HG03520 (cell line): Measurements from ENCODE around the gene CUX1.
"Not testable (repeated sequence)": the region's sequence is repeated elsewhere in the genome, so short reads cannot be mapped to it uniquely, and the experiment has no call there.

Source experiments
- ATAC-seq: cut with Tn5 transposase; IDR thresholded peaks from one replicate; pipeline ENCODE4 v1.9.1; 2021; ENCODE audit warnings: mild to moderate bottlenecking, moderate library complexity; ENCODE audit not compliant: unreplicated experiment

CUX1 gene

GRCh38 chr7:101998906-101999240 lies 181.4 kb downstream of the CUX1 start:
- ATAC-seq = no peak

DNA sequence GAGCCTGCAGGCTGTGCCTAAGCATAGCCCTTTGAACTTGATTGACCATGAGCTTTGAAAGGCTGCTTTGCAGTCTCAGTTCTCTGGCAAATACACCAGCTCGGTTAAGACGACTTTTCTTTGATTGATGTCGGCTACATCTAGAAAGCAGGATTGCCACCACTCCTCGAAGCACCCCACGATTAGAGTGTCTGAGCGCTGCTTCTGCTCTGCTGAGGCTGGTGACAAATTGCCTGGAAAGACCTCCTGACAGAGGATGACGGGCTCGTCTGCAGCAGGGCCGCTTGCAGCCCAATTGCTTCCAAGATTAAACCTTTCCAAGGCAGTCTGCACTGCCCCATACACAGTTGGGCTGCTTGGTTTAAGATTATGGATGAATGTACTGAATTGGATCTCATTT lies 182.0 kb downstream of the CUX1 start:
- no peak for ATAC-seq

- ATAC-seq = no peak
Measured at GRCh38 chr7:102000123-102000522, 182.7 kb downstream of the CUX1 start.

GRCh38 chr7:102004229-102004628 lies 186.8 kb downstream of the CUX1 start:
- ATAC-seq = no peak

DNA sequence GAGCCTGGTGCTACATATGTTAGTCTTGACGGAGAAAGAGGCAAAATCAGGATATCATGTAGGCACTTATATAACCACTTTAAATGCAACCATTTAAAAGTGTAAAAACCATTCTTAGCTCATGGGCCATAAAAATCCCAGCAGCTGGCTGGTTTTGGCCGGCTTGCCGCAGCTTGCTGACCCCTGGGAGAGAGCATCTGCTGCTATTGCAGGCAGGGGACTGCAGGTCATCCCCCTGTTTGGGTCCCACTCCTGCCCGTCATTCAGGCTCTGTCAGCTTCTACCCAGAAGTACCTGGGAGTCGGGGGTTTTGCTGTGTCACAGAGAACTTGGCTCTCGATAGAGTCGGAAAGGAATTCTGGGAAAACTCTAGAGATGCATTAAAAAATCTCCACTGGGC lies 187.4 kb downstream of the CUX1 start:
- ATAC-seq = no peak

DNA sequence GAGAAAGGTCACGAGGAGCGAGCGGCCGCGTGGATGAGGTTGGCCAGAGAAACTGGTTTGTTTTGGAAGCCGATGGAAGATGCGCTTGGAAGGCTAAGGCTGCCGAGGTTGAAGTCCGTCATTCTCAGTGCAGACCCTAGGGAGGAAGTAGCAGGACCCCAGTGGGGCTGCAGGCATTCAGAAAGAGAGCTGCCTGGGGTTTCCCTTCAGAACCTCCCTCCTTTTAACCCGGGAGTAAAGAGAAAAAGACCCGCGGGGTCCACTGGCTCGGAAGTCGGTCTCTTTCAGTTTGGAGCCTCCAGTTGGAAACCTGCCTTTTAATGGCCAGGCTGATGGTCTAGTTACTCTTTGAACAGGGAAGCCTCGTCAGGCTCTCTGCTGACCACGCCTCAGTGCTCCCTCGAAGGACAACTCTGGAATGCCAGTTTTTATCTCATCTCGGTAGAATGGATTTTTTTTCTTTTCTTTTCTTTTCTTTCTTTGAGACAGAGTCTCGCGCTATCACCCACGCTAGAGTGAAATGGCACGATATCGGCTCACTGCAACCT lies 188.6 kb downstream of the CUX1 start:
- ATAC-seq = no peak

DNA sequence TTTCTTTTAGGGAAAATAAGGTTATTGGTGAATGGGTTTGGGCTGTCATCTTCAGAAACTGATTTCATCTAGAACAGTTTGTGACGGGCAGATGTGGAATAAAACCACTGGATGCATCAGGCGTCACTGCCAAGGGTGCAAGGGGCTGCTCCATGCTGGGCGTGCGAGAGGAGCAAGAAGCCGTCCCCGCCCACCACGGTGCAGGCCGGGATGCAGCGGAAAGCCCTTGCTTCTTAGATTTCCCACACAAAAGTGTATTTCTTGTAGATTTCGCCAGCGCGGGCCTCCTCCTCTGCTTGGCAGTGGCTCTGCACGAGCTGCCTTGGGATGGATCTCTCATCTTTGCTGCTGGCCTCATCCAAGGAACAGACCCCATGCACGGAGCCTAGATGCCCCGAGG lies 189.3 kb downstream of the CUX1 start:
- ATAC-seq = no peak

- ATAC-seq = no peak
Measured at GRCh38 chr7:102008535-102009262, 191.3 kb downstream of the CUX1 start.

DNA sequence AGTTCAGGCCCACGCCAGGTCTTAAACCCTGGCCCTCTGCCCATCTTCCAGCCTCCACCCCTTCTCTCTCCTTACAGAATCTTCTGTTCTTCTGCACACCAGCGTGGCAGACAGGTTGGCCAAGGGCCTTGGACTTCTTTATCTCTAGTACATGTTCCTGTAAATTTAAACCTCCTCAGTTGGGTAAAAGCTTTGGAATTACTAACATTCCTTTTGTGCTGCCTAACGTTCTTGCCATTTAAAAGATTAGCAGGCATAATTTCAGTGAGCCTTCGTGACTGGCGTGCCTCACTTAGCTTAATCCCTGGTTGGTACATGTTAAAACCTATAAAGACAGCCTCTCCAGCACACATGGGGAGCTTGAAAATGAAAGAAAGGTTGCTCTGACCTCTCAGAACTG lies 192.2 kb downstream of the CUX1 start:
- no peak for ATAC-seq

- ATAC-seq = not testable (repeated sequence)
Measured at GRCh38 chr7:102012112-102012830, 194.8 kb downstream of the CUX1 start.

GRCh38 chr7:102012941-102013461 lies 195.6 kb downstream of the CUX1 start:
- no peak for ATAC-seq

- ATAC-seq = no peak
Measured at GRCh38 chr7:102018876-102019275, 201.4 kb downstream of the CUX1 start.

GRCh38 chr7:102019461-102019860 lies 202.0 kb downstream of the CUX1 start:
- ATAC-seq = no peak

- ATAC-seq = no peak
Measured at GRCh38 chr7:102021841-102022618, 204.6 kb downstream of the CUX1 start.

GRCh38 chr7:102024005-102024768 lies 206.8 kb downstream of the CUX1 start:
- ATAC-seq = no peak

- no peak for ATAC-seq
Measured at GRCh38 chr7:102024769-102025391, 207.5 kb downstream of the CUX1 start.

GRCh38 chr7:102025777-102026176 lies 208.4 kb downstream of the CUX1 start:
- ATAC-seq = not testable (repeated sequence)

GRCh38 chr7:102028206-102028826 lies 210.9 kb downstream of the CUX1 start:
- no peak for ATAC-seq

GRCh38 chr7:102029616-102030015 lies 212.2 kb downstream of the CUX1 start:
- ATAC-seq = no peak

- no peak for ATAC-seq
Measured at GRCh38 chr7:102030696-102031095, 213.3 kb downstream of the CUX1 start.
